HG03039 (cell line): ENCODE measurements around the gene ZBTB12.
"Not testable (repeated sequence)": the region's sequence is repeated elsewhere in the genome, so short reads cannot be mapped to it uniquely, and the experiment has no call there.

Experiments used
- ATAC-seq: cut with Tn5 transposase; IDR thresholded peaks from one replicate; pipeline ENCODE4 v1.9.1; 2021; ENCODE audit warnings: mild to moderate bottlenecking, moderate library complexity; ENCODE audit not compliant: unreplicated experiment

Gene ZBTB12

DNA sequence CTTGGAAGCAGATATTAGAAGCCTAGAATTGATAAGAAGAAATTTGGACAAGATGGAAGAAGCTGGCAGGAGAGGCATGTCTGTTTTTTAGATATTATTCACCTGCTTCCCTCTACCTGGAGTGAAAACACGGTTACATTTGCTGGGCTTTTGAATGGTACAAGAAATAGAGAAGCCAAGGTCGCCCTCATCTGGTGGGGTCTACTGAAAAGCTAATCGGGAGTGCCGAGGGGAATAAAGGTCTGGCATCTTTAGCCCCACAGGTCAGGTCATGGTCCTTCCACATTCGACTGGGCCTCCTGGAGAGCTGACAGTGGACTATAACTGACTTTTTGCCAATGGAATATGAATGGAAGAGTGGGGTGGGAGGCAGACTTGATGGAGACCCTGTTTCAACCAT, 21.1 kb upstream of the ZBTB12 start:
- ATAC-seq, result no peak

DNA sequence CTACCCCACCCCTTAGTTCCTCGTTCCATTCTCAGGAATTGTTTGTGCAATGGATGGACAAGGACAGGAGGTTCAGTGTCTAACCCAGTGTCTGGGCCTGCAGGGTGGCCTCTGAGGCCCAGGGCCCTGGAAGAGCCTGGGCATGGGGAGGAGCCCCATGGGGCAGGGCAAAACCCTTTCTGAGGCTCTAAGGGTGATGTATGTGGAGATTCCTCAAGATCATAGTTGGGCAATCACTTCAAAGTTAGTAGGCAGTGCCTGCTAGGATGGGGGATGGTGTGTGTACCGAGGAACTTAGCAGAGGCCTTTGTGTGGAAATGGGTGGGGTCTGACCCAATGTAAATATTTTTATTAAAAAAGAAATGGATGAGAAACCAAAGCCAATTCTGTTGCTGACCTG, 18.9 kb upstream of the ZBTB12 start:
- no peak for ATAC-seq

DNA sequence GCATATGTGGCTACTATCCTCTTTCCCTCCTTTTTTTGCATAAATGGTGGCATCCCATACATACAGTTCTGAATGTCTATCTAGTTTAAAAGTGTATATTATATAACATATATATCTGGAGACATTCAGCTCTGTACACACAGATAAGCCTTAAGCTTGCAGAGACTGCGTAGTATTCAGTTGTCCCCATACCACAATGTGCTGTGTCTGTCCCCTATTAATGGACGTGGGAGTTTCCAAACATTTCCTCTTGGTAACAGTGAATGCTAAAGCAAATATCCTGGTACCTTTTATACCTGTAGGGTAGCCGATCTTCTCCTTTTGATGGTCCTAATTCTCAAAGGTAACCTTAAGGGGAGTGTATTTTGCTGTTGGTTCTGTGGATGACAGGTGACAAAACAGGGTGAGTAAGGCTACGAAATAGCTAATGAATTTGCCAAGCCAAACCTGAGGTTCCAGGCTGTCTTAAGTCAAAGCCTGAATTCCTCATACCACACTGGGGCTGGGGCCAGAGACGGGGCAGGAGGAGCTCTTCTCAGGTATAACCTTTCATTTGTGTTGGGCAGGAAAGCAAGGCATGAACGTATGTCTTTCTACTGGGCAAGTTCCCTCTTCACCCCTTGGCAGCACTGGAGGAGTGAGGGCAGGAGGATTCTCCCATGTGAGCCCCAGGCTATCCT, 17.9 kb upstream of the ZBTB12 start:
- no peak for ATAC-seq

GRCh38 chr6:31918069-31918720, 16.3 kb upstream of the ZBTB12 start:
- no peak for ATAC-seq

GRCh38 chr6:31915756-31916155, 13.9 kb upstream of the ZBTB12 start:
- no peak for ATAC-seq

DNA sequence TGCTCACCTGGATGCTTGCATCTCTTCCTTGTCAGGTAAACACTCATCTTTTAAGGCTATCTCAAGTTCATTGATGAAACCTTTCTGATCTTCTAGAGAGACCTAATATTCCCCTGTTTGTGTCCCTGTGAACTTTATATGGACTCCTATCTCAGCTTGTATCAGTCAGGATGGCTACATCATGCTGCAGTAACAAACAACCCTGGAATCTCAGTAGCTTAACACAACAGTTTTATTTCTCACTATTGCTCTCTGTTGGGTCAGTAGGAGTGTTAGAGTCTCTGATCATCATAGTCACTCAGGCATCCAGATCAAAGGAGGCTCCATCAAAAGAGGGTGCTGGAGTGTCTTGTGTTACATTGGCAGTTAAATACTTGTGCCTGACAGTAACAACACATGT, 13.5 kb upstream of the ZBTB12 start:
- no peak for ATAC-seq

- ATAC-seq, result no peak
These were observed 10.1 kb upstream of the ZBTB12 start for GRCh38 chr6:31911826-31912585.

DNA sequence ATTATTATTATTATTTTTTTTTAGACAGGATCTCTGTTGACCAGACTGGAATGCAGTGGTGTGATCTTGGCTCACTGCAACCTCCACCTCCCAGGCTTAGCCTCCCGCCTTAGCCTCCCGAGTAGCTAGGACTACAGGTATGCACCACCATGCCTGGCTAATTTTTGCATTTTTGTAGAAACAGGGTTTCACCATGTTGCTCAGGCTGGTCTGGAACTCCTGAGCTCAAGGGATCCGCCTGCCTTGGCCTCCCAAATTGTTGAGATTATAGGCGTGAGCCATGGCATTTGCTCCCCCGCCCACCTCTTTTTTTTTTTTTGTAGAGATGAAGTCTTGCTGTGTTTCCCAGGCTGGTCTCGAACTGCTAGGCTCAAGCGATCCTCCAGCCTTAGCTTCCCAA, 7.4 kb upstream of the ZBTB12 start:
- not testable (repeated sequence) for ATAC-seq

DNA sequence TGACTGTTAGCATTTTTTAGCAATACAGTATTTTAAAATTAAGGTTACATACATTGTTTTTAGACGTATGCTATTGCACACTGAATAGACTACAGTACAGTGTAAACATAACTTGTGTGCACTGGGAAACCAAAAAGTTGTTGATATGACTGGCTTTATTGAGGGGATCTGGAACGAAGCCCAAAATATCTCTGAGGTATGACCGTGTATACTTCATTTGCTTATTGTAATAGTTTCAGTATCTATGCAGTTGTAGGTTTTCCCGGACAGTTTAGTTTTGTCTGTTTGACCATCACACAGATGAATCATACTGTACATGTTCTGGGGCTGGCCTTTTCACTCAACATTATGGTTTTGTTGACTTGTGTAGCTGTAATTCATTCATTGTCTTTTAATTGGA, 6.9 kb upstream of the ZBTB12 start:
- ATAC-seq, result peak; percentile 59

GRCh38 chr6:31908255-31908654, 6.4 kb upstream of the ZBTB12 start:
- ATAC-seq, result not testable (repeated sequence)

GRCh38 chr6:31907158-31907813, 5.4 kb upstream of the ZBTB12 start:
- ATAC-seq, result no peak

- not testable (repeated sequence) for ATAC-seq
These were observed 4.8 kb upstream of the ZBTB12 start for GRCh38 chr6:31906727-31907126.

GRCh38 chr6:31906122-31906521, 4.2 kb upstream of the ZBTB12 start:
- ATAC-seq, result no peak

DNA sequence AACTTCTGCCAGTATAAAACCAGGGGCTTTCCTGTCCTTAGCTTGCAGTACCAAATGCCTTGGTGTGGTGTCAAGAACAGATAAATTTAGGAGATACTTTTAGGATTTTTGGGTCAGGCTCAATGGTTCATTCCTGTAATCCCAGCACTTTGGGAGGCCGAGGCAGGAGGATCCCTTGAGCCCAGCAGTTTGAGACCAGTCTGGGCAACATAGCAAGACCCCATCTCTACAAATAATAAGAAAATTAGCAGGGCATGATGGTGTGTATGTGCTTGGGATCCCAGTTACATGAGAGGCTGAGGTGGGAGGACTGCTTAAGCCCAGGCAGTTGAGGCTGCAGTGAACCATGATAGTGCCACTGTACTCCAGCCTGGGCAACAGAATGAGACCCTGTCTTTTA, 3.2 kb upstream of the ZBTB12 start:
- ATAC-seq, result no peak

- no peak for ATAC-seq
These were observed 2.1 kb upstream of the ZBTB12 start for GRCh38 chr6:31903957-31904356.

DNA sequence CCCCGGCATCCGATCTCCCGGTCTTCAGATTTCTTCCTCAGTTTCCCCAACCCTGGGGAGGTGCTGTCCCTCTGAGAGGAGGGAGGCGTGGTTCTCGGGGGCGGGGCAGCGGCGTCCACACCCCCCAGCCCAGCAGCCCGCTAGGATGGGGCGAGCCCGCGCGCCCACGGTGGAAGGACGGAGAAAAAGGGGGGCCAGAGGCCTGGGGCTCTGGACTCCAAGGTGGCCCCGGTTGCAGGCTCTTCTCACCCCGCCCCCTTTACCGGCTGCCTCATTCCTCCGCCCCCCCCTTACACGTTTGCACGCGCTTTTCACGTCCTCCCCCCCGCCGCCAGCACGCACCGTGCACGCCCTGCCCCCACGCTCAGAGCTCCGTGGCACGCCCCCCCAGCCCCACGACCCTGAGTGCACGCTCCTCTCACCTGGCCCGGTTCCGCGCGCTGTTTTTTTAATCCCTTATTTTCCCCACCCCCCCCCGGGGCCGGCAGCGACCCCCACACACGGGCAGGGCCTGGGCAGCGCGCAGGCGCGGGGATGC, 402 bp downstream of the ZBTB12 start:
- no peak for ATAC-seq

- ATAC-seq, result no peak
These were observed 920 bp downstream of the ZBTB12 start for GRCh38 chr6:31900917-31901414.

DNA sequence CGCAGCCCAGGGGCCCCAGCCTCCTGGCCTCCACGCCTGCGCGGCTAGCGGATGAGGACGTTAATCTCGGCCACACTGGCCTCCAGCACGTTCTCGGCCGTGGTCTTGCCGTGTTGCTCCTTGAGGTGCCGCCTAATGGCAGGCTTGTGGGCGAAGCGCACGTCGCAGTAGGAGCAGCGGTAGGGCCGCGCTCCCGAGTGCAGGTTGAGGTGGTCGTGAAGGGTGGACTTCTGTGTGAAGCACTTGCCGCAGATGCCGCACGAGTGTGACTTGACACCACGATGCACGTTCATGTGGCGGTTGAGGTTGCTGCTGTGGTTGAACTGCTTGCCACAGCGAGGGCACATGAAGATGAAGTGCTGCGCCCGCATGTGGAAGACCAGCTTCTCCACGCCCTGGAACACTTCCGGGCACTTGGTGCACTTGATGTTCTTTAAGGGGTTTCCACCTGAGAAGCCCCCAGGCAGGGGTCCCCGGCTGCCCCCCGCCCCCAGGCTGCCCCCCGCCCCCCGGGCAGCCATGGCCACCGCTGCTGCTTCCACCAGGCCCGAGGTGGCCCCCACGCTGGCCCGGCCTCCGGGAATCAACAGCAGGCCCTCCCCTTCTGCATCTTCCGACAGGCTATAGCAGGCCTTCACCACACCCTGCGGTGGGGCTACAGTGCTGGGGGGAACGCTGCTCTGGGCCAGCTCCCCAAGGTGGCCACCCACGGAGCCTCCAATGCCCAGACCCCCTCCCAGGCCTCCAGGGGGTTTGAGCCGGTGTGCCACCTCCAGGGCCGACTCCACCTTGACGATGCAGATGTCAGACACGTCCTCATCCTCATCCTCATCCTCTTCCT, 1.8 kb downstream of the ZBTB12 start:
- no peak for ATAC-seq

- ATAC-seq, result no peak
These were observed 2.7 kb downstream of the ZBTB12 start for GRCh38 chr6:31899215-31899614.

GRCh38 chr6:31898383-31899011, 3.4 kb downstream of the ZBTB12 start:
- ATAC-seq, result no peak
